ENCODE data around the gene POU2F3. TPM values are rescaled to one million over a fixed set of nuclear protein-coding genes. Genes with fewer than 3 reads are reported as not detected.

Gene POU2F3
- total RNA-seq, 1 experiment from 2014 or later: not detected

DNA sequence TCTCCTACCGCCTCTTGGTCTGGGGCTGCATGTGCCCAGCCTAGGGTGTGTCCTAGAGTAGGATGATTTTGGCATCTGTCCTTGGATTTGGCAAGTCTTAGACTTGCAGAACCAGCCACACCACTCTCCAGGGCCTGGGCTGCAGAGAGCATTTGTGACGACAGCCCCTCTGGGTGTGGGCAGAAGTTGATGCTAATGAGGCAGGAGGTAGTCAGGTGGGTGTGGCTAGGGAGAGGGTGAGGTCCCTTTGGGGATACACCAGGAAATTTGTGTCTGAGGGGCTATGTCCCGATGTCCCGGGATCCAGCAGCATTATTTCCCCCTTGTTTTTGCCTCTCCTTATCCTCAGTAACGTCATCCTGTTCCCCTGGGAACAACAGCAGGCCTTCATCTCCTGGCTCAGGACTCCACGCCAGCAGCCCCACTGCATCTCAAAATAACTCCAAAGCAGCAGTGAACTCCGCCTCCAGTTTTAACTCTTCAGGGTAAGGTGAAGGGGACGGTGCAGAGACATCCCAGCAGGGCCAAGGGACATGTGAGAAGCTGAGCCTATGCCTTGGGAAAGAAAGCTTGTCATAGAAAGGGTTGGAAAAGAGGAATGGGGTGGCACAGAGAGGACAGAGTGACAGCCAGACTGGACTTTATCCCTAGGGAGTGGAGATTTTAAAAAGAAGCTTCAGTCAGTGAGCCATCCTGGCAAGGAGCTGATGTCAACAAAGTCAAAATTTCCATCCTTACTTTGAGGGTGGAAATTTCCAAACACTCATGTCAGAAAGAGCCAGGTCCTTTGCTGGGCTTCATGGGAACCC lies 77.1 kb downstream of the POU2F3 start:
- in situ Hi-C loops (cut with HindIII; ENCODE audit: low pct_unique_long_range_greater_than_20kb, low sequenced_read_pairs): no loop called here
- Histone ChIP-seq H3K9me3 (ENCODE audit: control insufficient read depth, insufficient read depth, low read depth, low read length) (no peaks in the 10 kb centered on the region), H3K36me3 (ENCODE audit: control insufficient read depth, insufficient read depth, low read length) (no peaks in the 10 kb centered on the region), H3K4me1 (ENCODE audit: control insufficient read depth, insufficient read depth, low read length) (no peaks in the 10 kb centered on the region), H3K4me3 (ENCODE audit: low read depth in 2 of 2, low read length in 2 of 2) (no peak overlapping the region), H3K27ac (ENCODE audit: low read length) (no peak overlapping the region), H3K27me3 (ENCODE audit: control insufficient read depth, insufficient read depth, low read length) (no peaks in the 10 kb centered on the region)
- TF ChIP-seq TCF7L2 (IDR thresholded peaks at IDR 0.05; ENCODE audit: low read depth, low read length): no peak
- no peak for TF ChIP-seq SIN3A (IDR thresholded peaks at IDR 0.05; ENCODE audit: borderline replicate concordance, insufficient read depth, low read depth, low read length)
- TF ChIP-seq, protein P1, sequence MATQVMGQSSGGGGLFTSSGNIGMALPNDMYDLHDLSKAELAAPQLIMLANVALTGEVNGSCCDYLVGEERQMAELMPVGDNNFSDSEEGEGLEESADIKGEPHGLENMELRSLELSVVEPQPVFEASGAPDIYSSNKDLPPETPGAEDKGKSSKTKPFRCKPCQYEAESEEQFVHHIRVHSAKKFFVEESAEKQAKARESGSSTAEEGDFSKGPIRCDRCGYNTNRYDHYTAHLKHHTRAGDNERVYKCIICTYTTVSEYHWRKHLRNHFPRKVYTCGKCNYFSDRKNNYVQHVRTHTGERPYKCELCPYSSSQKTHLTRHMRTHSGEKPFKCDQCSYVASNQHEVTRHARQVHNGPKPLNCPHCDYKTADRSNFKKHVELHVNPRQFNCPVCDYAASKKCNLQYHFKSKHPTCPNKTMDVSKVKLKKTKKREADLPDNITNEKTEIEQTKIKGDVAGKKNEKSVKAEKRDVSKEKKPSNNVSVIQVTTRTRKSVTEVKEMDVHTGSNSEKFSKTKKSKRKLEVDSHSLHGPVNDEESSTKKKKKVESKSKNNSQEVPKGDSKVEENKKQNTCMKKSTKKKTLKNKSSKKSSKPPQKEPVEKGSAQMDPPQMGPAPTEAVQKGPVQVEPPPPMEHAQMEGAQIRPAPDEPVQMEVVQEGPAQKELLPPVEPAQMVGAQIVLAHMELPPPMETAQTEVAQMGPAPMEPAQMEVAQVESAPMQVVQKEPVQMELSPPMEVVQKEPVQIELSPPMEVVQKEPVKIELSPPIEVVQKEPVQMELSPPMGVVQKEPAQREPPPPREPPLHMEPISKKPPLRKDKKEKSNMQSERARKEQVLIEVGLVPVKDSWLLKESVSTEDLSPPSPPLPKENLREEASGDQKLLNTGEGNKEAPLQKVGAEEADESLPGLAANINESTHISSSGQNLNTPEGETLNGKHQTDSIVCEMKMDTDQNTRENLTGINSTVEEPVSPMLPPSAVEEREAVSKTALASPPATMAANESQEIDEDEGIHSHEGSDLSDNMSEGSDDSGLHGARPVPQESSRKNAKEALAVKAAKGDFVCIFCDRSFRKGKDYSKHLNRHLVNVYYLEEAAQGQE (IDR thresholded peaks at IDR 0.05; ENCODE audit: insufficient read depth in 1 of 2, low read depth in 2 of 2, low read length in 1 of 2): no peak
- no peak for TF ChIP-seq POLR2AphosphoS5 (IDR thresholded peaks at IDR 0.05; ENCODE audit: low read depth, low read length)
- ChIA-PET POLR2A (no interaction called here), CTCF (interaction anchor here (1.0 kb wide), 1 partner anchor 17 kb away, joined by 3 read pairs; no protein-coding TSS in a partner anchor)
- intact Hi-C loops (cut with micrococcal nuclease; ENCODE audit: unreplicated experiment): no loop called here
- DNase-seq (ENCODE audit: low read depth, low spot score): no peak
- ATAC-seq: 0 out of 2 replicates have a peak, but pooled peaks have one; percentile 7
- BruUV-seq (replicated peaks): no TSS peak

- CTCF ChIA-PET: interaction anchor here (0.6 to 0.8 kb wide), 2 partner anchors 15 to 17 kb away, joined by 3 read pairs; no protein-coding TSS in a partner anchor
- no peak overlapping the region for H3K4me3 ChIP-seq (ENCODE audit: low read depth in 2 of 2, low read length in 2 of 2)
- intact Hi-C loops (cut with micrococcal nuclease; ENCODE audit: unreplicated experiment) (no loop called here), in situ Hi-C loops (cut with HindIII; ENCODE audit: low pct_unique_long_range_greater_than_20kb, low sequenced_read_pairs) (no loop called here)
- no peak for TF ChIP-seq TCF7L2 (IDR thresholded peaks at IDR 0.05; ENCODE audit: low read depth, low read length)
- no peak for TF ChIP-seq POLR2AphosphoS5 (IDR thresholded peaks at IDR 0.05; ENCODE audit: low read depth, low read length)
- TF ChIP-seq, protein P1 (IDR thresholded peaks at IDR 0.05; ENCODE audit: insufficient read depth in 1 of 2, low read depth in 2 of 2, low read length in 1 of 2): no peak
- H3K4me1 ChIP-seq (ENCODE audit: control insufficient read depth, insufficient read depth, low read length): no peaks in the 10 kb centered on the region
- DNase-seq (ENCODE audit: low read depth, low spot score) (no peak), ATAC-seq (no peak)
- no peak overlapping the region for H3K27ac ChIP-seq (ENCODE audit: low read length)
- H3K9me3 ChIP-seq (ENCODE audit: control insufficient read depth, insufficient read depth, low read depth, low read length): no peaks in the 10 kb centered on the region
- no peaks in the 10 kb centered on the region for H3K36me3 ChIP-seq (ENCODE audit: control insufficient read depth, insufficient read depth, low read length)
- POLR2A ChIA-PET: no interaction called here
- H3K27me3 ChIP-seq (ENCODE audit: control insufficient read depth, insufficient read depth, low read length): no peaks in the 10 kb centered on the region
- BruUV-seq (replicated peaks): no TSS peak
These were observed 77.9 kb downstream of the POU2F3 start for GRCh38 chr11:120317689-120318480.
